H1 (cell line): ENCODE measurements around the gene ITPR3. TPM values are rescaled to one million over a fixed set of nuclear protein-coding genes. Genes with fewer than 3 reads are reported as not detected.

Experiments used
- CTCF ChIP-seq, 3 experiments: IDR thresholded peaks; 1 replicate in 2 of 3; 2 replicates in 1 of 3; pipeline versions ENCODE4 v1.5.1 to v1.6.1; 2011; ENCODE audit warnings: low read length in 3 of 3, mild to moderate bottlenecking in 3 of 3, inconsistent platforms in 2 of 3, low read depth in 1 of 3, moderate library complexity in 1 of 3; ENCODE audit not compliant: insufficient read depth in 1 of 3; ENCODE audit errors: control extremely low read depth in 1 of 3
- EZH2 ChIP-seq: fragments of 200-600 bp; sonication (generic); IDR thresholded peaks from 2 replicates; pipeline ENCODE4 v1.7.1; 2012; ENCODE audit warnings: low read depth, mild to moderate bottlenecking, moderate library complexity, low read length, inconsistent platforms; ENCODE audit not compliant: severe bottlenecking
- GTF2F1 ChIP-seq: IDR thresholded peaks from 2 replicates; pipeline ENCODE4 v1.6.1; 2012; ENCODE audit warnings: low read depth, low read length, improper control_type of control experiment, borderline replicate concordance
- YY1 ChIP-seq: IDR thresholded peaks from 2 replicates; pipeline ENCODE4 v1.6.1; 2011; ENCODE audit warnings: low read depth, mild to moderate bottlenecking, low read length
- polyA plus RNA-seq, 7 experiments: library from polyadenylated mRNA; depleted of rRNA in 3 of 7; stranded (reverse) in 5 of 7; unstranded in 2 of 7; fragments of >200 nt in 5 of 7; fragments of 200-250 nt in 2 of 7; gene quantifications; 1 replicate in 5 of 7; 2 replicates in 1 of 7; 4 replicates in 1 of 7; pipeline versions ENCODE4 v1.2.1 to v1.2.3, GENCODE V29; 2011 to 2013; ENCODE audit warnings: missing spikeins in 2 of 7, mixed read lengths in 2 of 7
- total RNA-seq: library from RNA; stranded (reverse); fragmentation: NEBNext Ultra II Directional; extraction: Animal tissue kit (Norgen Biotek cat#: 25700); gene quantifications from 2 replicates; pipeline ENCODE4 v1.2.1, GENCODE V29; 2021

Gene ITPR3
- total and polyA plus RNA-seq, 2 of the 8 experiments (the other 6 are each of a cell fraction or from before 2014, with no cell fraction given): 29.1 to 45.7 TPM

- TF ChIP-seq YY1 (no peak), CTCF (IDR thresholded peaks at IDR 0.05; ENCODE audit: control extremely low read depth in 1 of 3, insufficient read depth in 1 of 3, low read depth in 1 of 3, low read length in 3 of 3) (no peak), GTF2F1 (no peak), EZH2 (no peak)
These were observed 73.9 kb downstream of the ITPR3 start (continued) for GRCh38 chr6:33694977-33695376.
